H1 (cell line): ENCODE data around the gene TIMM23.

Experiments
- BRCA1 ChIP-seq: IDR thresholded peaks from 2 replicates; pipeline ENCODE4 v1.6.1; 2012; ENCODE audit warnings: low read depth, low read length, improper control_type of control experiment
- CEBPB ChIP-seq: IDR thresholded peaks from 2 replicates; pipeline ENCODE4 v1.6.1; 2012; ENCODE audit warnings: low read depth, low read length
- CTCF ChIP-seq, 3 experiments: IDR thresholded peaks; 1 replicate in 2 of 3; 2 replicates in 1 of 3; pipeline versions ENCODE4 v1.5.1 to v1.6.1; 2011; ENCODE audit warnings: low read length in 3 of 3, mild to moderate bottlenecking in 3 of 3, inconsistent platforms in 2 of 3, low read depth in 1 of 3, moderate library complexity in 1 of 3; ENCODE audit not compliant: insufficient read depth in 1 of 3; ENCODE audit errors: control extremely low read depth in 1 of 3
- EP300 ChIP-seq, 2 experiments: IDR thresholded peaks; 1 replicate in 1 of 2; 2 replicates in 1 of 2; pipeline ENCODE4 v1.6.1; 2011 to 2012; ENCODE audit warnings: low read depth in 2 of 2, low read length in 2 of 2, mild to moderate bottlenecking in 2 of 2, borderline replicate concordance in 1 of 2, inconsistent platforms in 1 of 2, moderate library complexity in 1 of 2
- EZH2 ChIP-seq: fragments of 200-600 bp; sonication (generic); IDR thresholded peaks from 2 replicates; pipeline ENCODE4 v1.7.1; 2012; ENCODE audit warnings: low read depth, mild to moderate bottlenecking, moderate library complexity, low read length, inconsistent platforms; ENCODE audit not compliant: severe bottlenecking
- FOSL1 ChIP-seq: IDR thresholded peaks from 2 replicates; pipeline ENCODE4 v1.6.1; 2011; ENCODE audit warnings: mild to moderate bottlenecking, low read depth, low read length, moderate library complexity; ENCODE audit not compliant: insufficient read depth
- GABPA ChIP-seq: IDR thresholded peaks from 2 replicates; pipeline ENCODE4 v1.6.1; 2011; ENCODE audit warnings: mild to moderate bottlenecking, low read length, moderate library complexity, borderline replicate concordance; ENCODE audit not compliant: insufficient read depth
- HDAC6 ChIP-seq: IDR thresholded peaks from one replicate; pipeline ENCODE4 v1.7.1; 2012; ENCODE audit warnings: low read depth, mild to moderate bottlenecking, inconsistent platforms, low read length, moderate library complexity
- JUN ChIP-seq: IDR thresholded peaks from 2 replicates; pipeline ENCODE4 v1.6.1; 2011; ENCODE audit warnings: low read depth, mild to moderate bottlenecking, improper control_type of control experiment, low read length
- MAX ChIP-seq: IDR thresholded peaks from 2 replicates; pipeline ENCODE4 v1.6.1; 2012; ENCODE audit warnings: inconsistent platforms
- PHF8 ChIP-seq: fragments of 200-600 bp; sonication (generic); conservative IDR thresholded peaks from 2 replicates; pipeline ENCODE4 v1.7.1; 2012; ENCODE audit warnings: low read depth, mild to moderate bottlenecking, inconsistent platforms, low read length, moderate library complexity
- SRF ChIP-seq: IDR thresholded peaks from 2 replicates; pipeline ENCODE4 v1.6.1; 2011; ENCODE audit warnings: mild to moderate bottlenecking, low read depth, low read length, moderate library complexity
- TAF1 ChIP-seq: IDR thresholded peaks from 2 replicates; pipeline ENCODE4 v1.6.1; 2011; ENCODE audit warnings: mild to moderate bottlenecking, low read depth, low read length
- USF2 ChIP-seq: IDR thresholded peaks from 2 replicates; pipeline ENCODE4 v1.6.1; 2011; ENCODE audit warnings: low read length, improper control_type of control experiment

- TF ChIP-seq CTCF (IDR thresholded peaks at IDR 0.05; ENCODE audit: control extremely low read depth in 1 of 3, insufficient read depth in 1 of 3, low read depth in 1 of 3, low read length in 3 of 3) = no peak
- TF ChIP-seq EP300 (IDR thresholded peaks at IDR 0.05; ENCODE audit: borderline replicate concordance in 1 of 2, low read depth in 2 of 2, low read length in 2 of 2) = no peak
- no peak for TF ChIP-seq JUN
- no peak for TF ChIP-seq EZH2
- no peak for TF ChIP-seq MAX
- no peak for TF ChIP-seq TAF1
- no peak for TF ChIP-seq BRCA1
- TF ChIP-seq HDAC6 = no peak
- TF ChIP-seq USF2 = no peak
- TF ChIP-seq CEBPB = no peak
- TF ChIP-seq FOSL1 = no peak
- TF ChIP-seq GABPA = no peak
- TF ChIP-seq PHF8 = no peak
- no peak for TF ChIP-seq SRF
Observed at GRCh38 chr10:46046261-46046660, 74.0 kb downstream of the TIMM23 start, which contains the start of gene MSMB.
